CD4-positive, CD25-positive, alpha-beta regulatory T cell (primary cell): Measurements from ENCODE around the gene HRH2. TPM values are rescaled to one million over a fixed set of nuclear protein-coding genes. Genes with fewer than 3 reads are reported as not detected.
"Not testable (repeated sequence)": the region's sequence is repeated elsewhere in the genome, so short reads cannot be mapped to it uniquely, and the experiment has no call there.

ENCODE experiments used
- ATAC-seq, 2 donors: fragments of 150-1000 bp; cut with Tn5 transposase; one replicate each; pipeline ENCODE4 v1.10.0; 2021; ENCODE audit warnings: low read depth in 2 of 2, moderate number of reproducible peaks in 2 of 2, moderate library complexity in 1 of 2
- DNase-seq, 3 donors: peaks; one replicate each; pipeline versions ENCODE4 v3.0.0 to v3.0.0-alpha.2; 2012 to 2022; ENCODE audit warnings: mixed read lengths in 1 of 3
- H3K27ac ChIP-seq: one replicate; pipeline ENCODE4 v1.7.0; 2013; ENCODE audit warnings: mild to moderate bottlenecking, low read length; ENCODE audit not compliant: insufficient read depth, poor library complexity, severe bottlenecking
- H3K27me3 ChIP-seq: one replicate; pipeline ENCODE4 v1.7.0; 2013; ENCODE audit warnings: low read length; ENCODE audit not compliant: control insufficient read depth, insufficient read depth
- H3K36me3 ChIP-seq: one replicate; pipeline ENCODE4 v1.7.0; 2013; ENCODE audit warnings: mild to moderate bottlenecking, low read length, moderate library complexity; ENCODE audit not compliant: control insufficient read depth, insufficient read depth
- H3K4me1 ChIP-seq: 2 replicates; pipeline ENCODE4 v1.7.0; 2013; ENCODE audit warnings: mild to moderate bottlenecking, low read length; ENCODE audit not compliant: insufficient read depth, control insufficient read depth, poor library complexity, severe bottlenecking
- H3K4me3 ChIP-seq: one replicate; pipeline ENCODE4 v1.7.0; 2013; ENCODE audit warnings: low read depth, mild to moderate bottlenecking, low read length, moderate library complexity
- H3K9me3 ChIP-seq, 2 experiments: 1 replicate in 1 of 2; 2 replicates in 1 of 2; pipeline ENCODE4 v1.7.0; 2013; ENCODE audit warnings: low read length in 2 of 2, mild to moderate bottlenecking in 1 of 2, moderate library complexity in 1 of 2; ENCODE audit not compliant: control insufficient read depth in 2 of 2
- H3K27ac Mint-ChIP-seq, 3 donors: one replicate each; pipeline ENCODE4 v1.8.0; 2020 to 2022; ENCODE audit warnings: mild to moderate bottlenecking in 3 of 3, mixed read lengths in 3 of 3, moderate library complexity in 2 of 3
- H3K27me3 Mint-ChIP-seq: one replicate; pipeline ENCODE4 v1.8.0; 2022; ENCODE audit warnings: mild to moderate bottlenecking, mixed read lengths
- H3K36me3 Mint-ChIP-seq: one replicate; pipeline ENCODE4 v1.8.0; 2020; ENCODE audit warnings: mixed read lengths
- H3K4me1 Mint-ChIP-seq, 4 donors: one replicate each; pipeline ENCODE4 v1.8.0; 2020 to 2022; ENCODE audit warnings: mixed read lengths in 4 of 4, mild to moderate bottlenecking in 1 of 4
- H3K4me3 Mint-ChIP-seq, 4 donors: one replicate each; pipeline ENCODE4 v1.8.0; 2020 to 2022; ENCODE audit warnings: mild to moderate bottlenecking in 4 of 4, mixed read lengths in 4 of 4, moderate library complexity in 3 of 4
- H3K9me3 Mint-ChIP-seq, 7 donors: one replicate each; pipeline ENCODE4 v1.8.0; 2020 to 2022; ENCODE audit warnings: mixed read lengths in 7 of 7, mild to moderate bottlenecking in 3 of 7, moderate library complexity in 2 of 7
- polyA plus RNA-seq, 4 donors: library from polyadenylated mRNA; unstranded; fragments of 300-500 nt; fragmentation: Illumina TruSeq; gene quantifications; one replicate each; pipeline ENCODE4 v1.2.3, GENCODE V29; 2021
- total RNA-seq: library from RNA; stranded (reverse); gene quantifications from one replicate; pipeline ENCODE4 v1.2.3, GENCODE V29; 2022

HRH2 gene
- total and polyA plus RNA-seq, 5 donors from 2014 or later = 1.6 to 7.0 (median 2.1) TPM

GRCh38 chr5:175749591-175749990 is 91.7 kb downstream of the HRH2 start:
- H3K27me3 ChIP-seq = peaks cover 11% of the 10 kb centered on the region
- Mint-ChIP-seq H3K27ac (no peak overlapping the region), H3K4me3 (no peak overlapping the region), H3K9me3 (peaks cover 0 to 3% (median 0%) of the 10 kb centered on the region in 7 donors), H3K36me3 (no peaks in the 10 kb centered on the region), H3K27me3 (peaks cover 41% of the 10 kb centered on the region), H3K4me1 (no peaks in the 10 kb centered on the region)
- no peaks in the 10 kb centered on the region for H3K9me3 ChIP-seq
- H3K4me1 ChIP-seq = no peaks in the 10 kb centered on the region
- H3K4me3 ChIP-seq = no peak overlapping the region
- no peak overlapping the region for H3K27ac ChIP-seq
- ATAC-seq = no peak
- no peak for DNase-seq
- no peaks in the 10 kb centered on the region for H3K36me3 ChIP-seq

- Mint-ChIP-seq H3K4me1 (no peaks in the 10 kb centered on the region), H3K36me3 (no peaks in the 10 kb centered on the region), H3K27ac (no peak overlapping the region), H3K4me3 (no peak overlapping the region), H3K9me3 (peaks cover 0 to 3% (median 0%) of the 10 kb centered on the region in 7 donors), H3K27me3 (peaks cover 45% of the 10 kb centered on the region)
- Histone ChIP-seq H3K9me3 (no peaks in the 10 kb centered on the region), H3K27ac (no peak overlapping the region), H3K27me3 (peaks cover 11% of the 10 kb centered on the region), H3K4me1 (no peaks in the 10 kb centered on the region), H3K36me3 (no peaks in the 10 kb centered on the region), H3K4me3 (no peak overlapping the region)
- DNase-seq = no peak
- ATAC-seq = no peak
Measured at GRCh38 chr5:175750511-175750931, 92.7 kb downstream of the HRH2 start.

GRCh38 chr5:175751369-175751768 is 93.5 kb downstream of the HRH2 start:
- Histone ChIP-seq H3K27me3 (peaks cover 11% of the 10 kb centered on the region), H3K4me1 (no peaks in the 10 kb centered on the region), H3K4me3 (no peak overlapping the region), H3K27ac (no peak overlapping the region), H3K36me3 (no peaks in the 10 kb centered on the region), H3K9me3 (no peaks in the 10 kb centered on the region)
- Mint-ChIP-seq H3K4me3 (no peak overlapping the region), H3K9me3 (peaks cover 0 to 2% (median 0%) of the 10 kb centered on the region in 7 donors), H3K36me3 (no peaks in the 10 kb centered on the region), H3K27ac (no peak overlapping the region), H3K4me1 (no peaks in the 10 kb centered on the region), H3K27me3 (peaks cover 45% of the 10 kb centered on the region)
- no peak for DNase-seq
- no peak for ATAC-seq

GRCh38 chr5:175752826-175753535 is 95.1 kb downstream of the HRH2 start:
- Histone ChIP-seq H3K4me3 (no peak overlapping the region), H3K27me3 (peaks cover 7% of the 10 kb centered on the region), H3K27ac (no peak overlapping the region), H3K4me1 (no peaks in the 10 kb centered on the region), H3K36me3 (no peaks in the 10 kb centered on the region), H3K9me3 (no peaks in the 10 kb centered on the region)
- DNase-seq (no peak), ATAC-seq (no peak)
- H3K27me3 Mint-ChIP-seq = peaks cover 36% of the 10 kb centered on the region
- no peaks in the 10 kb centered on the region for H3K4me1 Mint-ChIP-seq
- peaks cover 4% of the 10 kb centered on the region for H3K36me3 Mint-ChIP-seq
- H3K9me3 Mint-ChIP-seq = peaks cover 0 to 2% (median 0%) of the 10 kb centered on the region in 7 donors
- H3K27ac Mint-ChIP-seq = no peak overlapping the region
- H3K4me3 Mint-ChIP-seq = no peak overlapping the region

- Histone ChIP-seq H3K27ac (no peak overlapping the region), H3K9me3 (no peaks in the 10 kb centered on the region), H3K4me3 (no peak overlapping the region), H3K36me3 (no peaks in the 10 kb centered on the region), H3K27me3 (peaks cover 7% of the 10 kb centered on the region), H3K4me1 (no peaks in the 10 kb centered on the region)
- no peaks in the 10 kb centered on the region for H3K4me1 Mint-ChIP-seq
- no peak overlapping the region for H3K4me3 Mint-ChIP-seq
- H3K9me3 Mint-ChIP-seq = peaks cover 0 to 2% (median 0%) of the 10 kb centered on the region in 7 donors
- H3K27ac Mint-ChIP-seq = no peak overlapping the region
- ATAC-seq (no peak), DNase-seq (no peak)
- H3K36me3 Mint-ChIP-seq = peaks cover 4% of the 10 kb centered on the region
- peaks cover 35% of the 10 kb centered on the region for H3K27me3 Mint-ChIP-seq
Measured at GRCh38 chr5:175753536-175754402, 95.9 kb downstream of the HRH2 start.

GRCh38 chr5:175759991-175760390 is 102.1 kb downstream of the HRH2 start:
- not testable (repeated sequence) for H3K4me3 Mint-ChIP-seq, H3K27me3 ChIP-seq, H3K4me1 Mint-ChIP-seq, DNase-seq, H3K4me1 ChIP-seq, H3K27ac Mint-ChIP-seq, H3K9me3 ChIP-seq, ATAC-seq, H3K36me3 Mint-ChIP-seq, H3K9me3 Mint-ChIP-seq, H3K4me3 ChIP-seq, H3K27ac ChIP-seq, H3K36me3 ChIP-seq
- peaks cover 10% of the 10 kb centered on the region for H3K27me3 Mint-ChIP-seq
